SK-N-SH treated with all-trans-retinoic acid at 6 μM for 48 hours (cell line): ENCODE results near the gene PUM1.

Experiments
- ATAC-seq: fragments of 200-7000 bp; cut with Tn5 transposase; 3 replicates; pipeline ENCODE4 v1.9.1; 2020; ENCODE audit warnings: mild to moderate bottlenecking, moderate library complexity
- ARNTL ChIP-seq: fragments of 450-650 bp; formaldehyde crosslinking; IDR thresholded peaks from 2 replicates; pipeline ENCODE4 v1.5.0; 2020; ENCODE audit warnings: low read depth, mild to moderate bottlenecking, moderate library complexity, borderline replicate concordance
- BACH2 ChIP-seq: fragments of 250-450 bp; sonication (Bioruptor Pico); IDR thresholded peaks from 2 replicates; pipeline ENCODE4 v1.9.0; 2021; ENCODE audit warnings: mild to moderate bottlenecking, borderline replicate concordance
- CSDC2 ChIP-seq: fragments of 250-450 bp; sonication (Bioruptor Pico); IDR thresholded peaks from 2 replicates; pipeline ENCODE4 v1.5.0; 2020; ENCODE audit warnings: mild to moderate bottlenecking, moderate library complexity
- CSRNP3 ChIP-seq: fragments of 250-450 bp; sonication (Bioruptor Pico); IDR thresholded peaks from 2 replicates; pipeline ENCODE4 v1.5.1; 2021; ENCODE audit warnings: mild to moderate bottlenecking, moderate library complexity
- ESRRG ChIP-seq: fragments of 250-450 bp; sonication (Bioruptor Pico); IDR thresholded peaks from 2 replicates; pipeline ENCODE4 v1.6.1; 2021; ENCODE audit warnings: mild to moderate bottlenecking
- GLIS3 ChIP-seq: fragments of 250-450 bp; sonication (Bioruptor Pico); IDR thresholded peaks from 2 replicates; pipeline ENCODE4 v1.5.0; 2020; ENCODE audit warnings: mild to moderate bottlenecking, moderate library complexity
- ISL1 ChIP-seq: fragments of 250-450 bp; sonication (Bioruptor Pico); IDR thresholded peaks from 2 replicates; pipeline ENCODE4 v2.1.2; 2022; ENCODE audit warnings: mild to moderate bottlenecking, moderate library complexity
- OSR1 ChIP-seq: fragments of 250-450 bp; sonication (Bioruptor Pico); IDR thresholded peaks from 2 replicates; pipeline ENCODE4 v1.8.0; 2022; ENCODE audit warnings: moderate library complexity, mild to moderate bottlenecking, inconsistent platforms
- PATZ1 ChIP-seq: fragments of 250-450 bp; sonication (Bioruptor Pico); IDR thresholded peaks from 2 replicates; pipeline ENCODE4 v1.8.0; 2020; ENCODE audit warnings: mild to moderate bottlenecking, moderate library complexity, borderline replicate concordance
- POU6F1 ChIP-seq: fragments of 250-450 bp; sonication (Bioruptor Pico); IDR thresholded peaks from 2 replicates; pipeline ENCODE4 v1.8.0; 2021; ENCODE audit warnings: low read depth, mild to moderate bottlenecking, moderate library complexity, borderline replicate concordance
- PPARA ChIP-seq: fragments of 250-450 bp; sonication (Bioruptor Pico); IDR thresholded peaks from 2 replicates; pipeline ENCODE4 v1.5.0; 2020; ENCODE audit warnings: mild to moderate bottlenecking, borderline replicate concordance
- RARB ChIP-seq: fragments of 250-450 bp; sonication (Bioruptor Pico); IDR thresholded peaks from 2 replicates; pipeline ENCODE4 v1.8.0; 2021; ENCODE audit warnings: mild to moderate bottlenecking, moderate library complexity
- SNAI2 ChIP-seq: fragments of 250-450 bp; sonication (Bioruptor Pico); IDR thresholded peaks from 2 replicates; pipeline ENCODE4 v1.5.0; 2020; ENCODE audit warnings: mild to moderate bottlenecking, moderate library complexity
- TCF4 ChIP-seq: fragments of 250-450 bp; sonication (Bioruptor Pico); IDR thresholded peaks from 2 replicates; pipeline ENCODE4 v1.8.0; 2021; ENCODE audit warnings: mild to moderate bottlenecking, moderate library complexity, borderline replicate concordance
- TOX ChIP-seq: fragments of 250-450 bp; sonication (Bioruptor Pico); IDR thresholded peaks from 2 replicates; pipeline ENCODE4 v1.8.0; 2021; ENCODE audit warnings: mild to moderate bottlenecking, moderate library complexity, borderline replicate concordance
- ZC3H10 ChIP-seq: fragments of 250-450 bp; sonication (Bioruptor Pico); IDR thresholded peaks from 2 replicates; pipeline ENCODE4 v1.5.1; 2021; ENCODE audit warnings: mild to moderate bottlenecking, moderate library complexity
- ZFP3 ChIP-seq: fragments of 250-450 bp; sonication (Bioruptor Pico); IDR thresholded peaks from 2 replicates; pipeline ENCODE4 v1.5.0; 2020; ENCODE audit warnings: mild to moderate bottlenecking, moderate library complexity
- ZFP30 ChIP-seq: fragments of 450-650 bp; formaldehyde crosslinking; IDR thresholded peaks from 2 replicates; pipeline ENCODE4 v1.5.0; 2022; ENCODE audit warnings: mild to moderate bottlenecking, moderate library complexity
- ZNF565 ChIP-seq: fragments of 450-650 bp; formaldehyde crosslinking; conservative IDR thresholded peaks from 2 replicates; pipeline ENCODE4 v1.5.0; 2020; ENCODE audit warnings: low read depth, mild to moderate bottlenecking, moderate library complexity
- ZNF70 ChIP-seq: fragments of 450-650 bp; formaldehyde crosslinking; IDR thresholded peaks from 2 replicates; pipeline ENCODE4 v1.5.0; 2020; ENCODE audit warnings: mild to moderate bottlenecking, moderate library complexity
- ZNF8 ChIP-seq: fragments of 450-650 bp; formaldehyde crosslinking; IDR thresholded peaks from 2 replicates; pipeline ENCODE4 v1.5.0; 2020; ENCODE audit warnings: mild to moderate bottlenecking, moderate library complexity

The PUM1 gene

GRCh38 chr1:30990591-30990990 is 74.9 kb downstream of the PUM1 start (continued):
- TF ChIP-seq TCF4 (CRISPR knock-in tag) (no peak), OSR1 (CRISPR knock-in tag) (no peak), RARB (CRISPR knock-in tag) (no peak), ZFP3 (CRISPR knock-in tag) (no peak), ZNF70 (no peak), PPARA (no peak), ESRRG (CRISPR knock-in tag) (no peak)

GRCh38 chr1:30988045-30988444 is 77.5 kb downstream of the PUM1 start:
- TF ChIP-seq TOX (no peak), SNAI2 (CRISPR knock-in tag) (no peak), ARNTL (CRISPR knock-in tag) (no peak), CSRNP3 (no peak), BACH2 (CRISPR knock-in tag) (no peak), ISL1 (CRISPR knock-in tag) (no peak), TCF4 (CRISPR knock-in tag) (no peak), PPARA (no peak), PATZ1 (CRISPR knock-in tag) (no peak), CSDC2 (CRISPR knock-in tag) (no peak), ZNF565 (CRISPR knock-in tag) (no peak), ZNF8 (no peak), ESRRG (CRISPR knock-in tag) (no peak), ZFP30 (CRISPR knock-in tag) (no peak), POU6F1 (CRISPR knock-in tag) (no peak), GLIS3 (CRISPR knock-in tag) (no peak), ZNF70 (no peak), ZC3H10 (no peak), ZFP3 (CRISPR knock-in tag) (no peak)
- no peak for ATAC-seq

GRCh38 chr1:30986755-30987154 is 78.8 kb downstream of the PUM1 start:
- TF ChIP-seq TCF4 (CRISPR knock-in tag) (no peak), ZC3H10 (no peak)
- TF ChIP-seq, all 23 proteins: peak for 0
- peak; percentile 38 for ATAC-seq

- peak; percentile 17 for ATAC-seq
- TF ChIP-seq CSDC2 (CRISPR knock-in tag) (no peak), OSR1 (CRISPR knock-in tag) (no peak)
Measured at GRCh38 chr1:30984991-30985503, 80.5 kb downstream of the PUM1 start.

- ATAC-seq: peak; percentile 54
- TF ChIP-seq POU6F1 (CRISPR knock-in tag) (no peak), RARB (CRISPR knock-in tag) (no peak), ESRRG (CRISPR knock-in tag) (no peak), ZNF70 (no peak), CSRNP3 (no peak), PATZ1 (CRISPR knock-in tag) (no peak), ISL1 (CRISPR knock-in tag) (no peak)
Measured at GRCh38 chr1:30984165-30984889, 81.2 kb downstream of the PUM1 start.
